AG04449 (cell line): ENCODE data around the gene UTP11.

ENCODE experiments used
- CTCF ChIA-PET: fragments of 350-600 bp; formaldehyde crosslinking; extraction: SDS; loops from one replicate; lab custom pipeline; 2021; ENCODE audit warnings: antibody characterized with exemption; lab: Yijun Ruan, JAX
- POLR2A ChIA-PET: fragments of 400-600, 350-600 bp; formaldehyde crosslinking; extraction: SDS; loops from one replicate; lab custom pipeline; 2020; ENCODE audit warnings: antibody characterized with exemption, inconsistent platforms; lab: Yijun Ruan, JAX
- DNase-seq: peaks from one replicate; pipeline ENCODE4 v3.0.0-alpha.2; 2010; ENCODE audit warnings: low read depth, low spot score
- H3K4me3 ChIP-seq: 2 replicates; pipeline ENCODE4 v1.5.1; 2011; ENCODE audit warnings: low read depth, mild to moderate bottlenecking, control low read depth, low read length
- TF ChIP-seq, protein P1 (sequence below): IDR thresholded peaks from one replicate; pipeline ENCODE4 v1.5.1; 2011; ENCODE audit warnings: mild to moderate bottlenecking, moderate library complexity, low read length, control low read depth, inconsistent platforms; ENCODE audit not compliant: insufficient read depth; ENCODE audit errors: missing control alignments

The UTP11 gene

DNA sequence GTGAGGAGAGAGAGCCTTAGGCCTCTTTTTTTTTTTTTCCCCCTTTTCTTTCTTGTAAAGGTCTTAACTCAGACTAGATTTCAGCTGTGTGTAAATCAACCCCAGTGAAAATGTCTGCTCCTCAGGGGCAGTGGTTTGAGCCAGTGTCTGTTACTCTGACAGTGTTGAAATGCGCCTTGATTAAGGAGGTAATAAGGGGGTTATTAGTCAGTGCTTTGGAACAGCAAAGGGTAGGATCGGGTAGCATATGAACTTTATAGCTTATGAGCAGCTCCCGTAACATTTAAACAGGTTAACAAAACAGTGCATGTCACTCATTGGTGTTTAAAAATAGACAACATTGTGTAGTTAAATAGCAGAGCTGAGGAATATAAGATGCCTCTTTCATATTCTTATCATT is 10.3 kb downstream of the UTP11 start:
- TF ChIP-seq, protein P1, sequence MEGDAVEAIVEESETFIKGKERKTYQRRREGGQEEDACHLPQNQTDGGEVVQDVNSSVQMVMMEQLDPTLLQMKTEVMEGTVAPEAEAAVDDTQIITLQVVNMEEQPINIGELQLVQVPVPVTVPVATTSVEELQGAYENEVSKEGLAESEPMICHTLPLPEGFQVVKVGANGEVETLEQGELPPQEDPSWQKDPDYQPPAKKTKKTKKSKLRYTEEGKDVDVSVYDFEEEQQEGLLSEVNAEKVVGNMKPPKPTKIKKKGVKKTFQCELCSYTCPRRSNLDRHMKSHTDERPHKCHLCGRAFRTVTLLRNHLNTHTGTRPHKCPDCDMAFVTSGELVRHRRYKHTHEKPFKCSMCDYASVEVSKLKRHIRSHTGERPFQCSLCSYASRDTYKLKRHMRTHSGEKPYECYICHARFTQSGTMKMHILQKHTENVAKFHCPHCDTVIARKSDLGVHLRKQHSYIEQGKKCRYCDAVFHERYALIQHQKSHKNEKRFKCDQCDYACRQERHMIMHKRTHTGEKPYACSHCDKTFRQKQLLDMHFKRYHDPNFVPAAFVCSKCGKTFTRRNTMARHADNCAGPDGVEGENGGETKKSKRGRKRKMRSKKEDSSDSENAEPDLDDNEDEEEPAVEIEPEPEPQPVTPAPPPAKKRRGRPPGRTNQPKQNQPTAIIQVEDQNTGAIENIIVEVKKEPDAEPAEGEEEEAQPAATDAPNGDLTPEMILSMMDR = no peak
- H3K4me3 ChIP-seq = no peak overlapping the region
- ChIA-PET CTCF (interaction anchor here (1.0 to 20.1 kb wide), 10 partner anchors 9 to 823 kb away, joined by 3 to 398 read pairs (median 4); partner anchors contain the start of gene SF3A3), POLR2A (no interaction called here)
- no peak for DNase-seq

DNA sequence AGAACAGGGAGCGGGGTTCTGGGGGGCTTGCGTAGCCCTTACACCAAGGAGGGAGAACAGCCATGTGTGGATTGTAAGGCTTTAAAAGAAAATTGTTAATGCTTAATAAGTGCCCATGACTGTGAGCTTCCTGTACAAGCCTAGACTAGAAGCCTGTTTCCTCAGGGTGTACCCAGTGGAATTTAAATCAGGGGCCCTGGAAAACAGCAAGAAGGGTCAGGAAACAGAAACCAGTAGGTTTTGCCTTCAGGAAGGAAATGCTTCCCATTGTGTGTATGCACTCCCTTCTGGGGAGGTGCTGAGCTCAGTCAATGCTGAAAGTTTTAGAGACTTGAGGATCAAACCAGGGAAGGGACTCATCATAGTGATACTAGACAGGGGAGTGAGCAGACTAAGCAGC is 12.7 kb downstream of the UTP11 start:
- TF ChIP-seq, protein P1 = no peak
- ChIA-PET POLR2A (no interaction called here), CTCF (interaction anchor here (1.0 to 20.1 kb wide), 11 partner anchors 9 to 810 kb away, joined by 3 to 398 read pairs (median 9); partner anchors contain the start of genes MTF1, SF3A3 and UTP11)
- H3K4me3 ChIP-seq = no peak overlapping the region
- no peak for DNase-seq

DNA sequence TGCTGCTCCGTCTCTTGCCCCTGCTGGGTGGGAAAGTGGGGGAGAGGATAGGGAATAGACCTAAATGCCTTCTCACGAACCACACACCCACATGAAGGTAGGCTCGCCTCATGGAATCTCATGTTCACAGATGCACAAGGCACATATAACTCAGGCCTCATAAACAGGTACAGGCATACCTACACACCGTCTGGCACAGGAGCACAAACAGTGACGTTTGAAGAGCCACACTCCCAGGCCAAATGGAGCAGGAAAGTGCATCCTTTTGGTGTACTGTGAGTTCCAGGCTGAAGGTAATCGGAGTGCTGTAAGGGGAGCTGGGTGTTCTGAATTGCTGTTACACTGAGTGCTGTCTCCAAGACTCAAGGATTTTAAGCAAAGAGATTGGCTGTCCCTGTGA is 13.1 kb downstream of the UTP11 start:
- H3K4me3 ChIP-seq = no peak overlapping the region
- TF ChIP-seq, protein P1 = no peak
- DNase-seq = no peak
- ChIA-PET CTCF (interaction anchor here (1.0 to 20.1 kb wide), 13 partner anchors 7 to 831 kb away, joined by 3 to 398 read pairs (median 23); partner anchors contain the start of genes SF3A3 and UTP11), POLR2A (no interaction called here)

DNA sequence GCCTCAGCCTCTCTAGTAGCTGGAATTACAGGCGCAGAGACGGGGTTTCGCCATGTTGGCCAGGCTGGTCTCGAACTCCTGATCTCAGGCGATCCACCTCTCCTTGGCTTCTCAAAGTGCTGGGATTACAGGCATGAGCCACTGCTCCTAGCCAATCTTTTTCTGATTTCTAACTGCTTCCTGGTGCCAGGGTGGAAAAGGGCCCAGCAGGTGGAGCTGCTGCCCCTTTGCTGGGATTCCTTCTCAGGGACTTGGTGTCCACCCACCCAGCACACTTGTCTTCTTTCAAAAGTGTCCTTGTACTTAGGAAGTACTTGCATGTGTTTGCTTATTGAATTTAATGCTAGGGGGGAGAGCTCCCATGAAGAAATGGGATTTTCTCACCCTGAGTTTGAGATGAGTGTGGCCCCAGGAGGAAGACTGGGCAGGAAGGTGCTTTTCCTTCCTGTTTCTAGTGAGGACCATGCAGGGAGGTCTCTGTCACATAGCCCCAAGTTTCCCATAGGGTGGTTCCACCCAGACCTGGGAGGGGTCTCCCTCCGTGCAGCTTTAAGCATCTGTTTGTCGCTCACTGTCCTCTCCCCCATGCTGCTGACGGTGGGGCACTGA is 14.2 kb downstream of the UTP11 start:
- CTCF ChIA-PET = interaction anchor here (0.5 to 20.1 kb wide), 21 partner anchors 8 to 830 kb away, joined by 3 to 398 read pairs (median 5); partner anchors contain the start of genes SF3A3 and UTP11
- POLR2A ChIA-PET = no interaction called here
- H3K4me3 ChIP-seq = no peak overlapping the region
- TF ChIP-seq, protein P1 = peak; percentile 82
- DNase-seq = no peak

DNA sequence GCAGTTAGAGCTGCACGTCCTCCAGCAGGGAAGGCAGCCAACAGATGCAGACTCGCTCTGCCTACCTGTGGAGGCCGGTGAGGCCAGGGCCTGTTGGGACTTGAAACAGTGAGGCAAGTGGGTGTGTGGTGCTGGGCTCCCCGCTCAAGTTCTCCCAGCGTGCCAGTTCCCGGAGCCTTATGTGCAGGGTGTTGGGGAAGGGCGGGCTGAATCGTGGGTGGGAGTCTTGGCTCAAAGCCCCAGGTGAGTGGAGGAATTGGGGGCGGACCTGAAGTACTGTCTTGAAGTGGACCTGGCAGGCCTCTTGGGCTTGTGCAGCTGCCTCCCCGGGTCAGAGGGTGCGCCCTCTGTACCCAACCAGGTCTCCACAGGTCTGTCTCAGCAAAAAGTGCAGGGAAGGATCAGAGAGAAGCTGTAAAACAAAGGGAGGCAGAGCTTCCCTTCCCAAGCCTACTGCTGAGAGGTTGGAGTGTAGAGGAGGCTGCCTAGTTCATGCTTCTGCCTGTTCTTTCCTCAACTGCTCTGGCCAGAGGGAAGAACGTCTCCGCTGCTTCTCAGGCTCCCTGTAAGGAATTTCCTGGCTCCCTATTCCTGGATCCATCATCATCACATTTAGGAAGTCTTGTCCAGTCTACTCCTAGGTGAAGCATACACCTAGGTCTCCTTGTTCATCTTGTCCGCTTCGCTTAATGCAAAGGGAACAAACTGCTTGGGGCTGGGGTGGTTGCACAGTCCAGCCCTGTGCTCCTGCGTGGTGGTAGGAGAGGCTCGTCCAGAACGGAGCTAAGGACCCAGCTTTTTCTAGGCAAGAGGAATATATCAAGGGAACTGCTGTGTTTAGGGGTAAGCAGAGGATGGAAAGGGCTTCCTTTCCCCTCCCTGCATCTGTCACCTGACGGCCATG is 14.9 kb downstream of the UTP11 start:
- TF ChIP-seq, protein P1 = no peak
- H3K4me3 ChIP-seq = no peak overlapping the region
- POLR2A ChIA-PET = interaction anchor here (0.7 kb wide), 1 partner anchor 11 kb away, joined by 3 read pairs; no protein-coding TSS in a partner anchor
- CTCF ChIA-PET = interaction anchor here (0.7 to 20.1 kb wide), 19 partner anchors 9 to 817 kb away, joined by 3 to 398 read pairs (median 5); partner anchors contain the start of genes POU3F1, SF3A3 and UTP11
- no peak for DNase-seq
